GM12801 (cell line): Measurements from ENCODE around the gene SLIT3.

Experiments
- CTCF ChIP-seq: IDR thresholded peaks from one replicate; pipeline ENCODE4 v1.5.1; 2011; ENCODE audit warnings: control low read depth; ENCODE audit not compliant: insufficient read length; ENCODE audit errors: extremely low read depth

SLIT3 gene

DNA sequence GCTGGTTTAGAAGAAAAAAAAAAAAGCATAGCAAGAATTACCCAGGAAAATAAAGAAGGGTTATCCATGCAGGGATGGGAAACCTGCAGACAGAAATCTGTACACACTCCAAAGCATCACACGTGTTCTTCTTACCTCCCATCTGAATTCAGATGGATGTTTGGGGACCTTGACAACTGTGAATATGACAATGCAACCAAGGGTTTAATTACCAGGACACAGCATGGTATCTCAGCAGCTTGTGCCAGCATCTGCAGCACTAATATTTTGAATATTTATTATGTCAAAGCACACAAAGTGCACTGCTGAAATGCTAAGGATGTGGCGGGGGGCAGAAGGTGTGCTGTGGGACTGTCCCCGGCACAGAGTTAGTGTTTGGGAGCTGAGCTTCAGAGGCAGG is 47.9 kb downstream of the SLIT3 start:
- TF ChIP-seq CTCF: no peak

DNA sequence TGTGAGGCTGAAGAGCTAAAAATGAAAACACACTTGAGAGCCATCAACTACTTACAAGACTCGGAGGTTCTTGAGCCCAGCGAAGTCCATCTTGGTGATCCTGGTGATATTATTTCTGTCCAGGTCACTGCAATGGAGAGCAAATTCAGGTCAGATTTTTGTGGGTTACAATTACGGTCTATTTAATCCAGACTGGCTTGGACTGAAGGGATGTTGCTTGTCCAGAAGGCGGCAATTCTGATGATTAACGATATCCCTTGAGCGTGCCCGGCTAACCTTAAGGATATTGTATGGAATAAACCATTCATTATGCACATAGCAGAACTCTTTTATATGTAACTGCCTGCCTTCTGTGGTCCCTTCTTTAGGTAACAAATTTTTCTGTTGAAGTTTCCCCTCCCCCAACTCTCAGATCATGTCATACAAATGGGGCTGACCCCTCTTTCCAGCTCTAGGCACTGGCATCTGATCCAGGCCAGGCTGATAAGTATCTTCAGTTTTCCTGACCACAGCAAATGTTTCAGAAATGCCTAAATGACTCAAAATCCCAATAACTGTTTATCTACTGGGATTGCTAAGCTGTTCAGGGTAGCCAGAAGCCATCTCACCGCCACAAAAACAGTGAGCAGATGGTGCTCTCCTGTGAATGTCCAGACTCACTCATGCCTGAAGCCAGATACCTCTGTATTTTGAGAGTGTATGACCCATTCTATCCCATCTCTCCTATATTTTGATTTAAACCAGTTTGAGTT is 49.4 kb downstream of the SLIT3 start:
- TF ChIP-seq CTCF: no peak

- TF ChIP-seq CTCF: no peak
These were observed 50.1 kb downstream of the SLIT3 start for GRCh38 chr5:169250887-169251286.

DNA sequence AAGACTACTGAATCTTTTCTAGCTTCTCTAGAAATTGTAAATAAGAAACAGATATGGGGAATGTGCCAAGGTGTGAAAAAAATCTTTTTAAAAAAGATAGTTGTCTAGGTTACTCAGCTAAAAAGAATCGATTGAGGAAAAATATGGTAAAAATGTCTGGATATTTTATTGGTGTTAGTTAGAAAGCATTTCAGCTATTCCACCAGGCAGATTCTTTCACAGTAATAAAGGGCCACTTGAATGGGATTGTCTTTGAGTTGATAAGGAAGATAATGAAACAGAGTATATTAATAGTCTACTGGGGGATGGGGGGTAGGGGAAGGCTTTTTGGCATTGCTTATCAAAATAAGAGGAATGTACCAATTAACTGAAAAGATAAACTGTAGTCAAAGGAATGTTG is 51.9 kb downstream of the SLIT3 start:
- no peak for TF ChIP-seq CTCF

DNA sequence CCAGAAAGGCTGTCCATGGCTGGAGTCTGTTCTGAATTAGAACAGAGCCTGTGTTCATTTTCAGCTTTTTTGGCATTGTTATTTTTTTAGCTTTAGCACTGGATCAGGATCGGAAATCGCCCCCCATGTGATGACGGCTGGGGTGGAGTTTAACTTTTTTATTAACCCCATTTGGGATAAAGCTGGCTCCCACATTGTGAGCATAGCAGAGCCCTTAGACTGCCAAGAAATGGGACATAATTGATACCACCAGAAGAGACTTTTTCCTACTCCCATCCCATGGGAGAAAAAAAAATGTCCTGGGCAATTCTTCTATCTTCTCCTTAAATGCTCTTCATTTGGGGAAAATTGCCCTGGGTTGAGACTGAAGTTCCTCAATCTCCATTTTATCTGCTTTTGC is 52.4 kb downstream of the SLIT3 start:
- TF ChIP-seq CTCF: no peak

DNA sequence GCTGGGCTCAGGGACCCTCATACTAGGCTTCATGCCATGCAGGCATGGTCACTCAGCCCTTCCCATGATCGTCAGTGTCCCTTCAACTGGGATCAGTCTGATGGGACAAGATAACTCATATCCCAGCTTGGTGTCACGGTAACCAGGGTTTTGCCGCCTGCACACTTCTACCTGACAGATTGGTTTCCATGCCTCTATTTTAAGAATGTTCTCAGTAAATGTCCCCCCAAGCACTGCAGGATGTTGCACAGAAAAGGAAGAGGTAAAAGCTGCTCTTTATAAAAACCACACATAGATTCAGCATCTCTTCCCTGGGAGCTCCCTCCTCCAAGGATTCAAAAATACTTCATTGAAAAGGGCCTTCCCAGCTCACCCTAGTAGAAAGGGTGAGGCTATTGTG is 56.1 kb downstream of the SLIT3 start:
- no peak for TF ChIP-seq CTCF

GRCh38 chr5:169243651-169244422 is 57.1 kb downstream of the SLIT3 start:
- TF ChIP-seq CTCF: no peak
